GM10266 (cell line): ENCODE results near the gene CEP152.

Experiments used
- DNase-seq: peaks from one replicate; pipeline ENCODE4 v3.0.0; 2012; ENCODE audit errors: extremely low spot score
- TF ChIP-seq, protein P1 (sequence below): IDR thresholded peaks from 2 replicates; pipeline ENCODE4 v1.5.1; 2012; ENCODE audit warnings: mild to moderate bottlenecking, low read depth; ENCODE audit not compliant: control insufficient read depth, insufficient read depth; ENCODE audit errors: missing control alignments

The CEP152 gene

DNA sequence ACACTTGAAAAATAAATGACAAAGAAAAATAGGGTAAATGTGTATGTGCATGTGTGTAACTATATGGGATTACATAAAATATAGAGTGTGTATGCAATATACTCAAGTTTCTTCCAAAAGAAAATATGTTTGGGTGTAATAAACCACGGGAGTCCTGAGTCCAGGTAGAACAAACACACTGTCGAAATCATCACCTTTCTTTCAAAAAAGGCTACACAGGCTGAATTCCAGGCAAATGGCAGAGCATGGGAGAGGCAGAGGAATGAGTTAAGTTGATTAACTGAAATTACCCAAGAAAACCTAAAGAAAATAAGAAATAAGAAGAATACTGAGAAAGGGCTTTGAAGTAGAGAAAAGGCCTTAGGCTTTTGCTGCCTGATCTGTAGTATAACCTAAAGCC lies 26.1 kb downstream of the CEP152 start:
- no peak for DNase-seq

DNA sequence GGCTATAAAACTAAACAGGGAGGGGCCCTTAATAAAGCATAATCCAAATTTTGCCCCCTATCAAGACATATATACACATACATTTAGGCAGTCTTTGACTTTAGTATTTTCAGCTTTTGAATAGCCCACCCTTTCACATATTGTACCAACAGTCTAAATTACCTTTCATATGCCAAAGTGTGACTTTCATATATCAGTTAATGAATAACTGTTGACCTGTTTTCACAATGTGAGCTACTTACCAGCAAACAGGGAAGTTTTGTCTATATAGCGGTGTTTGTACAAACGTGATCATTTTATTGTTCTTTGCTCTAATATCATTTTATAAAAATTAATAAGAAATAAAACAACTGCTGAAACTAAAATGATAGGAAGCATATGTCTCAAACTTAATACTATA lies 28.0 kb downstream of the CEP152 start:
- TF ChIP-seq, protein P1, sequence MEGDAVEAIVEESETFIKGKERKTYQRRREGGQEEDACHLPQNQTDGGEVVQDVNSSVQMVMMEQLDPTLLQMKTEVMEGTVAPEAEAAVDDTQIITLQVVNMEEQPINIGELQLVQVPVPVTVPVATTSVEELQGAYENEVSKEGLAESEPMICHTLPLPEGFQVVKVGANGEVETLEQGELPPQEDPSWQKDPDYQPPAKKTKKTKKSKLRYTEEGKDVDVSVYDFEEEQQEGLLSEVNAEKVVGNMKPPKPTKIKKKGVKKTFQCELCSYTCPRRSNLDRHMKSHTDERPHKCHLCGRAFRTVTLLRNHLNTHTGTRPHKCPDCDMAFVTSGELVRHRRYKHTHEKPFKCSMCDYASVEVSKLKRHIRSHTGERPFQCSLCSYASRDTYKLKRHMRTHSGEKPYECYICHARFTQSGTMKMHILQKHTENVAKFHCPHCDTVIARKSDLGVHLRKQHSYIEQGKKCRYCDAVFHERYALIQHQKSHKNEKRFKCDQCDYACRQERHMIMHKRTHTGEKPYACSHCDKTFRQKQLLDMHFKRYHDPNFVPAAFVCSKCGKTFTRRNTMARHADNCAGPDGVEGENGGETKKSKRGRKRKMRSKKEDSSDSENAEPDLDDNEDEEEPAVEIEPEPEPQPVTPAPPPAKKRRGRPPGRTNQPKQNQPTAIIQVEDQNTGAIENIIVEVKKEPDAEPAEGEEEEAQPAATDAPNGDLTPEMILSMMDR = no peak
- no peak for DNase-seq

More for the DNA sequence above, 26.1 kb downstream of the CEP152 start:
- TF ChIP-seq, protein P1 = no peak

DNA sequence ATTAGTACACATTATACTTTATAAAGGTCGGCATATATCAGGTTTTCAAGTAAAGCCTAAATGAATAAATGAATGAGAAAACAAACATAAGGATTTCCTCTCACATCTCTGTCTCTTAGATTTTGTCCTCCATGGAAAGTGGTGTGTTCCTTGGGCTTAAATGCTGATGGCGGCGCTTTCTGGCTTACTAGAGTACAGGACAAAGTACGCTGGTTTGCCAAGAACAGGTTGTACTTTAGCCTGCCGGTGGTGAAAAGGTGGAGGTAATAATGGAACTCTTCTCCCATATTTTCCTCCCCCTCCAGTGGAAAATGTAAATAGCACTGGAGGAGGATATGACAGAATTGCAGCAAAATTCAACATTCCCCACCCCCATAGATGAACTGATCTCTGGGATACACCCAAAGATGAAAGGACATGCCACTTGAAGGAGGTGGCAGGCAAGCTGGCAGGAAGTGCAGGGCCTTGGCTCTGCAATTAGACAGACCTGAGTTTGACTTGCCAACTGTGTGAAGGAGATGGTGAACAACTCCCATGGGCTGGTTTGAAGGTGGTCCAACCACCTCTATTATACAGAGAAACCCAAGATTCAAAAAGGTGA lies 29.3 kb downstream of the CEP152 start:
- no peak for DNase-seq
- TF ChIP-seq, protein P1 = no peak

DNA sequence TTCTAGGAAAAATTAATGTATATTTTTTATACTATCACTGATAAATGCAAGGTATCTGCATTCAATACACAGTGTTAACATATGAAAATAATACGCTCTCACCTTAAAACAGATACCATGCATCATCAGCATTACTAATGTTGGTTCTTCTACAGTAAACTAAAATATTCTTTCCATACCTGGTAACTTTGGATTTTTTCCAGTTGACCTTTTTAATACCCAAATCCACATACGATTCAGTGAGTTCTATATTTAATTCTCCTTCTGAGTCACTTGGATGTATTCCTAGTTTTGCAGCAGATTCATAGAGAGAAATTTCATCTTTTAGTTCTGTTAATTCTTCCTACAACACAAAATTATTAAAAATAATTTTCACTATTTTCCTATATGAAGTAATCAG lies 29.9 kb downstream of the CEP152 start:
- TF ChIP-seq, protein P1 = no peak
- DNase-seq = no peak

DNA sequence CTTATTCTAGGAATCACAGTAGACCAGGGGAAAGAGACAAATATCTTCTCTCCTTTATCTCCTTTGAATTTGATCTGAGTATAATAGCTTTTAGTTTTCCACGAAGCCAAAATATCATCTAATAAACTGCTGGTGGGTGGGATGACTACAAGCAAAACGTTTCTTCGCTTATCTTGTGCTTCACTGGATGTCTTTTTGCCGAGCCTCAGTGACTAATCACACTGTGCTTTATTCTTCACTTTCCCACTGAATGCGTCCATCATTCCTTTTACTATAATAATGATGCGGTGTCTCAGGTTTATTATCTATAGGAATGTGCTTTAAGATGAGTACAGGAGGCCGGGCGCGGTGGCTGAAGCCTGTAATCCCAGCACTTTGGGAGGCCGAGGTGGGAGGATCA lies 32.5 kb downstream of the CEP152 start:
- TF ChIP-seq, protein P1 = no peak

DNA sequence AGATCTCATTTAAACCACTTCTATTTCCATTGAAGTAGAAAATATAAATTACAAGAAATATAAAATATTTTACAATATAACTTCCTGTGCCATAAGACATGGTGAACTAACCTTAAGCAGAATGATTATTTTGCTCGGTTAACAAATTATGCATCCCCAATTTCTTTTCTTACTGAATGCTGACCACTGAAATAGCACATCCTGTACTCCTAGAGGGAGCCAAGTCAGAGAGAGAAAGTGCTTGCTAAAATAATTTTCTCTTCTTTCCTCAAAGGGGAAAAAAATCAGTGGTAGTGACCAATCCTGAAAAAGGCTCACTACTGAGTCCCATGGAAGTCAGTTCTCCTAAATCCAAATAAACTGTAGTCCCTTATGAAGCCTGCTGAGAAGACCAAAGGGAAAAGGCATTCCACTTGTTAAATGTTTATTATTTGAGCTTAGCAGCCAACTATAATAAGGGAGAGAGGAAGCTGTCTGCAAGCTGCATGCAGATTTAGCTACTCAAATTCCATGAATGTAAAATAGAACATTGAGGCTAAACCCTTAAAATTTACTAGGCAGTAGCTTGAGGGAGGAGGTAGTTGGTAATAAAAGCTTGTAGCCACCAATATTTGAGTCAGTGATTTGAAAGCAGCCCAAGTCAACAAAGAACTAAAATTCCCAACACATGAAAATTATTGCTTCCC lies 33.1 kb downstream of the CEP152 start:
- no peak for DNase-seq
- TF ChIP-seq, protein P1 = no peak

More for the DNA sequence above, 32.5 kb downstream of the CEP152 start:
- no peak for DNase-seq

DNA sequence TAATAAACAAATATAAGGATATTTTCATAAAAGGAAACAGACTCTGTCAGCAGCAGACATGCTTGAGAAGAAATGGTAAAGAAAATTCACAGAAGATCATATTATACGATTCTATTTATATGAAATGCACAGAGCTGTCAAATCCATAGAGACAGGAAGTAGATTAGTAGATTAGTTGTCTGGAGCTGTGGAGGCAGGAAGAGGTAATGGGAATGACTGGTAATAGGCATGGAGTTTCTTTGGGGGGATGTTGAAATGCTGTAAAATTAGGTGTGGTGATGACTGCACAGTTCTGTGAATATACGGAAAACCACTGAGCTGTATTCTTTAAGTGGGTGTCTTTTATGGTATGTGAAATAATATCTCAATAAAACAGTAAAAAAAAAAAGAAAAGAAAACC lies 35.3 kb downstream of the CEP152 start:
- no peak for DNase-seq

More for the DNA sequence above, 35.3 kb downstream of the CEP152 start:
- TF ChIP-seq, protein P1 = no peak
